Calu3 (cell line): ENCODE results near the gene ELOVL4. TPM values are rescaled to one million over a fixed set of nuclear protein-coding genes. Genes with fewer than 3 reads are reported as not detected.

Experiments
- BruUV-seq: library from RNA; stranded (reverse); fragments of 400-500 nt; replicated peaks from 2 replicates; lab custom pipeline; 2021; lab: Mats Ljungman, UMichigan
- CTCF ChIA-PET: fragments of 300-600 bp; sonication (Branson Sonifier 250); formaldehyde crosslinking; loops from one replicate; lab custom pipeline; 2022; ENCODE audit warnings: antibody characterized with exemption; lab: Charles Lee
- DNase-seq: peaks from one replicate; pipeline ENCODE4 v3.0.0; 2022
- H3K27ac Mint-ChIP-seq: one replicate; pipeline ENCODE4 v1.8.0; 2022; ENCODE audit warnings: mixed read lengths; ENCODE audit not compliant: unreplicated experiment
- H3K27me3 Mint-ChIP-seq: one replicate; pipeline ENCODE4 v1.8.0; 2022; ENCODE audit warnings: mixed read lengths; ENCODE audit not compliant: unreplicated experiment
- H3K36me3 Mint-ChIP-seq: one replicate; pipeline ENCODE4 v1.8.0; 2022; ENCODE audit warnings: mild to moderate bottlenecking, moderate library complexity, mixed read lengths; ENCODE audit not compliant: insufficient read depth, unreplicated experiment
- H3K4me1 Mint-ChIP-seq: one replicate; pipeline ENCODE4 v1.8.0; 2022; ENCODE audit warnings: mild to moderate bottlenecking, low read depth, mixed read lengths; ENCODE audit not compliant: unreplicated experiment
- H3K4me3 Mint-ChIP-seq: one replicate; pipeline ENCODE4 v1.8.0; 2022; ENCODE audit warnings: mild to moderate bottlenecking, low read depth, moderate library complexity, mixed read lengths; ENCODE audit not compliant: unreplicated experiment
- H3K9me3 Mint-ChIP-seq: one replicate; pipeline ENCODE4 v1.8.0; 2022; ENCODE audit warnings: low read depth, mixed read lengths; ENCODE audit not compliant: unreplicated experiment
- CTCF ChIP-seq: fragments of 200-600 bp; IDR thresholded peaks from one replicate; pipeline ENCODE4 v1.8.0; 2022; ENCODE audit warnings: antibody characterized with exemption; ENCODE audit not compliant: unreplicated experiment
- intact Hi-C: fragments of 100-400 bp; cut with micrococcal nuclease; formaldehyde crosslinking; loops from one replicate; pipeline ENCODE4 v1.10.0; 2022; ENCODE audit not compliant: unreplicated experiment
- total RNA-seq: library from RNA; stranded (reverse); gene quantifications from 2 replicates; pipeline ENCODE4 v1.2.3, GENCODE V29; 2022

ELOVL4 gene
- total RNA-seq, 1 experiment from 2014 or later, result 1.6 TPM

DNA sequence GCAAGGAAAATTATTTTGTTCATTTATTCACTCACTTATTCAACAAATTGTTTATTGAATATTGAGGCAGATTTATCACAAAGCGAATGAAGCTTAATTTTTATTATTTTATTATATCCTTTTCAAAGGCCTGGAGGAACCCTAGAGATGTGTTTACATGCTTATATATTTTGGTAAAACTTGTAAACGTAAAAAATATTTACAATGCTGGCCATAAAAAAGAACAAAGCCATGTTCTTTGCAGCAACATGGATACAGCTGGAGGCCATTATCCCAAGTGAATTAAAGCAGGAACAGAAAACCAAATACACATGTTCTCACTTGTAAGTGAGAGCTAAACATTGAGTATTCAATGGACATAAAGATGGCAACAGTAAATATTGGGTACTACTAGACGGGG lies 58.8 kb downstream of the ELOVL4 start:
- no TSS peak for BruUV-seq
- Mint-ChIP-seq H3K27me3 (peaks cover 18% of the 10 kb centered on the region), H3K4me1 (no peaks in the 10 kb centered on the region), H3K4me3 (no peak overlapping the region), H3K9me3 (peaks cover 4% of the 10 kb centered on the region), H3K27ac (no peak overlapping the region), H3K36me3 (no peaks in the 10 kb centered on the region)
- intact Hi-C loops, result no loop called here
- DNase-seq, result no peak
- TF ChIP-seq CTCF, result no peak
- CTCF ChIA-PET, result no interaction called here

GRCh38 chr6:79878142-79878748 lies 69.1 kb downstream of the ELOVL4 start:
- H3K36me3 Mint-ChIP-seq, result no peaks in the 10 kb centered on the region
- CTCF ChIA-PET, result no interaction called here
- no peak for TF ChIP-seq CTCF
- H3K9me3 Mint-ChIP-seq, result peaks cover 2% of the 10 kb centered on the region
- DNase-seq, result no peak
- H3K4me1 Mint-ChIP-seq, result peaks cover 7% of the 10 kb centered on the region
- no peak overlapping the region for H3K4me3 Mint-ChIP-seq
- intact Hi-C loops, result no loop called here
- H3K27me3 Mint-ChIP-seq, result peaks cover 13% of the 10 kb centered on the region
- BruUV-seq, result no TSS peak
- no peak overlapping the region for H3K27ac Mint-ChIP-seq

DNA sequence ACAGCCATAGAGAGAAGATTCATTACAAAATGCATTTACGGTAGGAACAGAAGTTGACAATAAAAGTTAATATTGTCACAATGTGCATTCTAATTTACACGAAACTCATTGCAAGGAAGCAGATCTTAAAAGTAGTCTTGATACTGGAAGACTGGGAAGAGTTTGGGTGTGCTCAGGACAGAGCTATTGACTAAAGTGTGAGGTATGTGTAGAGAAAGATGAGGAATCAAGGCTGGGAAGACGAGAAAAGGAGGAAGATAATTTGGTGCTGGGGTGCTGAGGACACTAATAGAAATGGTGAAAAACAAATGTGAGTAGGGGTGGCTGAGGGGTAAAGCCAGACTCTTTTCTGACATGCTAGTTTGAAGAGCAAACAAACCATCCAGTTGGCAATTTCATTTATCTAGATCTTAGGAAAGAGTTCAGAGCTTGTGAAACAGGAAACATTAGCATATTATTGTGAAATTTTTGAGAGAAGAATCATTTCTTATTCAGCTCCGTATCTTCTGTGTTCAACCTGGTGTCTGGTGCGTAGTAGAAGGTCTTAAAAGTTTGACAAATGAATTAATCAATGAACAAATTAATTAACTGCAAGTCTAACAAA lies 72.7 kb downstream of the ELOVL4 start:
- intact Hi-C loops, result no loop called here
- DNase-seq, result no peak
- H3K9me3 Mint-ChIP-seq, result no peaks in the 10 kb centered on the region
- no peaks in the 10 kb centered on the region for H3K36me3 Mint-ChIP-seq
- H3K4me1 Mint-ChIP-seq, result peaks cover 18% of the 10 kb centered on the region
- peaks cover 13% of the 10 kb centered on the region for H3K27me3 Mint-ChIP-seq
- CTCF ChIA-PET, result no interaction called here
- BruUV-seq, result no TSS peak
- TF ChIP-seq CTCF, result no peak
- H3K27ac Mint-ChIP-seq, result no peak overlapping the region
- H3K4me3 Mint-ChIP-seq, result no peak overlapping the region

DNA sequence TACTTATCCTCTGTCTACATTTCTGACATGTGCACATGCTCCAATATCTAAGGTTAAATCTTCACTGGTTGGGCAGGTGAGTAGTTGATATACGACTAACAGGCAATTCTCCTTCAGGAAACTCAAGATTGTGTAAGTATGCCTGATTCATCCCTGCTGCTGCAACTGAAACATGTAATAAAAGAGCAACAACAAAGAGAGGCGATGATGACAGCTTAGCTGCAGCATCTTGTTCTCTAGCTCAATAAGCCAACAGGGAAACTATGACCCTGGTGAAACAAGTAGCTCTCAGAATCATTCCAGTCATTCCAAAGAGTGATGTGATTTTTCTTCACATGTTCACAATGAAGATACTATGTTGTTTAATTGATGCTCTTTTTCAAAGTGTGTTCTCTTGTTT lies 74.4 kb downstream of the ELOVL4 start:
- DNase-seq, result no peak
- Mint-ChIP-seq H3K36me3 (no peaks in the 10 kb centered on the region), H3K4me1 (peaks cover 16% of the 10 kb centered on the region), H3K27ac (no peak overlapping the region), H3K27me3 (peaks cover 13% of the 10 kb centered on the region), H3K9me3 (no peaks in the 10 kb centered on the region), H3K4me3 (no peak overlapping the region)
- intact Hi-C loops, result no loop called here
- CTCF ChIA-PET, result no interaction called here
- no peak for TF ChIP-seq CTCF
- no TSS peak for BruUV-seq
